ENCODE measurements around the gene ARHGAP22. TPM values are rescaled to one million over a fixed set of nuclear protein-coding genes. Genes with fewer than 3 reads are reported as not detected.
"Not testable (repeated sequence)": the region's sequence is repeated elsewhere in the genome, so short reads cannot be mapped to it uniquely, and the experiment has no call there.

The ARHGAP22 gene
- total RNA-seq, 4 donors from 2014 or later = 7.7 to 16.5 (median 14.3) TPM

- Histone ChIP-seq H3K4me3 (no peak overlapping the region), H3K9me3 (no peaks in the 10 kb centered on the region), H3K27ac (no peak overlapping the region), H3K4me1 (peaks cover 0 to 12% (median 8%) of the 10 kb centered on the region in 4 donors), H3K36me3 (no peaks in the 10 kb centered on the region), H3K27me3 (peaks cover 0 to 4% of the 10 kb centered on the region in 2 donors)
- WGBS, 2 donors = 77 to 85% methylated on average over 2 of the region's 2 CpGs
- DNase-seq (ENCODE audit: low spot score in 2 of 2) = no peak
- TF ChIP-seq POLR2A (IDR thresholded peaks at IDR 0.05) (no peak), EP300 (IDR thresholded peaks at IDR 0.05) (no peak), CTCF (IDR thresholded peaks at IDR 0.05) (no peak)
These were observed 46.4 kb upstream of the ARHGAP22 start for GRCh38 chr10:48651293-48651692.

GRCh38 chr10:48649349-48649944 is 44.6 kb upstream of the ARHGAP22 start:
- Histone ChIP-seq H3K4me1 (no peaks in the 10 kb centered on the region), H3K4me3 (no peak overlapping the region), H3K27ac (no peak overlapping the region), H3K9me3 (no peaks in the 10 kb centered on the region), H3K27me3 (no peaks in the 10 kb centered on the region), H3K36me3 (no peaks in the 10 kb centered on the region)
- no peak for DNase-seq (ENCODE audit: low spot score in 2 of 2)
- TF ChIP-seq CTCF (IDR thresholded peaks at IDR 0.05) = no peak
- no peak for TF ChIP-seq POLR2A (IDR thresholded peaks at IDR 0.05)
- TF ChIP-seq EP300 (IDR thresholded peaks at IDR 0.05) = no peak
- WGBS, 2 donors = 80 to 84% methylated on average over 7 of the region's 7 CpGs

- Histone ChIP-seq H3K27me3 (no peaks in the 10 kb centered on the region), H3K36me3 (no peaks in the 10 kb centered on the region), H3K4me3 (no peak overlapping the region), H3K4me1 (no peaks in the 10 kb centered on the region), H3K9me3 (no peaks in the 10 kb centered on the region), H3K27ac (no peak overlapping the region)
- peak in 1 of 2 donors; percentile 1 for DNase-seq (ENCODE audit: low spot score in 2 of 2)
- TF ChIP-seq CTCF (IDR thresholded peaks at IDR 0.05) = no peak
- no peak for TF ChIP-seq EP300 (IDR thresholded peaks at IDR 0.05)
- TF ChIP-seq POLR2A (IDR thresholded peaks at IDR 0.05) = no peak
- WGBS, 2 donors = 71 to 80% methylated on average over 12 of the region's 12 CpGs
These were observed 43.5 kb upstream of the ARHGAP22 start for GRCh38 chr10:48648172-48648942.

GRCh38 chr10:48647073-48647472 is 42.2 kb upstream of the ARHGAP22 start:
- not testable (repeated sequence) for H3K27me3 ChIP-seq, H3K36me3 ChIP-seq, H3K4me1 ChIP-seq, H3K9me3 ChIP-seq, H3K27ac ChIP-seq, H3K4me3 ChIP-seq
- DNase-seq (ENCODE audit: low spot score in 2 of 2) = peak in 1 of 2 donors; percentile 2
- WGBS, 2 donors = 95 to 96% methylated on average over 7 of the region's 7 CpGs

GRCh38 chr10:48645600-48645999 is 40.7 kb upstream of the ARHGAP22 start:
- WGBS, 2 donors = 40 to 55% methylated on average over 1 of the region's 1 CpG
- TF ChIP-seq POLR2A (IDR thresholded peaks at IDR 0.05) = no peak
- no peak for TF ChIP-seq CTCF (IDR thresholded peaks at IDR 0.05)
- TF ChIP-seq EP300 (IDR thresholded peaks at IDR 0.05) = no peak
- H3K4me1 ChIP-seq = no peaks in the 10 kb centered on the region

GRCh38 chr10:48641099-48641690 is 36.3 kb upstream of the ARHGAP22 start:
- H3K4me3 ChIP-seq; H3K27ac ChIP-seq; DNase-seq (ENCODE audit: low spot score in 2 of 2); H3K4me1 ChIP-seq; H3K27me3 ChIP-seq; H3K36me3 ChIP-seq: not testable (repeated sequence)
- H3K9me3 ChIP-seq = peaks cover 0 to 16% (median 2%) of the 10 kb centered on the region in 4 donors
- 88 to 96% methylated on average over 4 of the region's 4 CpGs for WGBS, 2 donors

More at GRCh38 chr10:48645600-48645999, 40.7 kb upstream of the ARHGAP22 start:
- Histone ChIP-seq H3K27ac (no peak overlapping the region), H3K27me3 (no peaks in the 10 kb centered on the region), H3K36me3 (no peaks in the 10 kb centered on the region), H3K4me3 (no peak overlapping the region), H3K9me3 (peaks cover 0 to 9% (median 2%) of the 10 kb centered on the region in 4 donors)
- no peak for DNase-seq (ENCODE audit: low spot score in 2 of 2)

All from tibial nerve (tissue), 4 donors.